ENCODE measurements around the gene ANO10. TPM values are rescaled to one million over a fixed set of nuclear protein-coding genes. Genes with fewer than 3 reads are reported as not detected.

Gene ANO10
- total RNA-seq, 1 donor from 2014 or later: 30.2 TPM

- peak; percentile 70 for DNase-seq (ENCODE audit: low read depth)
Observed at GRCh38 chr3:43326891-43327581, 294.8 kb downstream of the ANO10 start.

- no peak for DNase-seq (ENCODE audit: low read depth)
Observed at GRCh38 chr3:43323541-43323940, 298.3 kb downstream of the ANO10 start.

- no peak for DNase-seq (ENCODE audit: low read depth)
Observed at GRCh38 chr3:43320288-43320687, 301.5 kb downstream of the ANO10 start.

- DNase-seq (ENCODE audit: low read depth): no peak
Observed at GRCh38 chr3:43319794-43320193, 302.0 kb downstream of the ANO10 start.

- peak; percentile 30 for DNase-seq (ENCODE audit: low read depth)
Observed at GRCh38 chr3:43319376-43319775, 302.4 kb downstream of the ANO10 start.

GRCh38 chr3:43317461-43318316 is 304.1 kb downstream of the ANO10 start:
- DNase-seq (ENCODE audit: low read depth): peak; percentile 53

- DNase-seq (ENCODE audit: low read depth): no peak
Observed at GRCh38 chr3:43316783-43317460, 304.9 kb downstream of the ANO10 start.

Other genes with a start within 250 kb of the ANO10 start
- gene ABHD5, start 68.9 kb upstream of the ANO10 start, total RNA-seq: 26.9 and 28.3 TPM in 2 replicates